Fibroblast of peridontal ligament (primary cell): Measurements from ENCODE around the gene SGCE.
A peak's percentile ranks its signal among the peaks of the same experiment; 100 is the strongest.

Experiments
- DNase-seq: peaks from one replicate; pipeline ENCODE4 v3.0.0-alpha.2; 2010; ENCODE audit errors: extremely low read depth

The SGCE gene

GRCh38 chr7:94567396-94567795 is 88.5 kb downstream of the SGCE start:
- no peak for DNase-seq

GRCh38 chr7:94565247-94565894 is 90.6 kb downstream of the SGCE start:
- DNase-seq: no peak

DNA sequence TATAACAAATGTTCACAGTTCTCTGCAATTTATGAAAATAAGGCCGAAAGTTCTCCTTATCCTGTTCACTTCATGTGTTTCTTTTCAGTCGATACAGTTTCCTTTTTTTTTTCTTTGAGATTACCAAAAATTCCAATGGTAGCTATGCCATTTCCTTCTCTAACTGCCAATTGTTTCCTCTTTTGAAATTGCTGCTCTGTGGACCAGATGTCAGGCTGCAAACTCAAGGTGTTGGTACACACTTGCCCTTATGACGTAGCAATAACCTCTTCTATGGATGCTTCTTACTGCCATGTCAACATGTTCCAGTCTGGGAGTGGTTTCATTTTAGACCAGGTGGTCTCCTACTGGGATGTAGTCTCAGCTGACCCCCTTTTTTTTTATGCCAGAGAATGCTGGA is 93.4 kb downstream of the SGCE start:
- peak; percentile 9 for DNase-seq

GRCh38 chr7:94561841-94562514 is 94.0 kb downstream of the SGCE start:
- peak; percentile 47 for DNase-seq

- DNase-seq: no peak
Observed at GRCh38 chr7:94559972-94560371, 96.0 kb downstream of the SGCE start.

DNA sequence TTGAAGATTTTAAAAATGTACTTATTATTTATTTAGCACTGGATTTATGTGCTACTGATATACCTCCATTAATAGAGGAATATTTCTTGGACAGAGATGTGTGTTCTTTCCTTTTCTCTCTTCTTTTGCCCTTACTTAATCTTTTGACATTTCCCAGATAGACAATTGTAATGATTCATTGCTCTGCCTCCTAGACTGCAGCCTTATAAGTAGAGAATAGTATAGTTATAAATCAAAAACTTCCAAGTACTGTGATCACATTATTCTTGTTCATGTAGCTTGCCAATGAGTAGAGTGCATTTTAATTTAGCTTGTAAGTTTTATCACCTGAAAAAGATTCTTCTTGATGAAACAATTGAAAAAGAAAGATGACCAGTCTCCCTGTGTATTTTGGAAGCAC is 98.7 kb downstream of the SGCE start:
- DNase-seq: no peak

DNA sequence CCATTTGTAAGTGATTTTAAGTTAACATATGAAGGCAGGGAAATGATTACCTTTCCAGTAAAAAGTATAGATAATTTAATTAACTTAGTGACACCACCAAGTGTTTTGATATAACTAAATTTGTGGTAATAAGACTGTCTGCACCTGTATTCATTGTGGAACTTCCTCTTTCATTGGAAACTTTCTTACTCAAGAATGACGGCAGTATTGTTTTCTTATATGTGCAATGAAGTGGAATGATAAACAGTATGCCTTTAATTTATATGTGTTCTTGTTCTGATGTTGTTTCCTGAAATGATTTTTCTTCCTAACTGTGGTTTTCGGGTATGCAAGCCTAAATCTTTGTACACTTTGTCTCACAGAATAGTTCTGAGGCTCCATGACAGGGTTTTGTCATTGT is 99.9 kb downstream of the SGCE start:
- no peak for DNase-seq

DNA sequence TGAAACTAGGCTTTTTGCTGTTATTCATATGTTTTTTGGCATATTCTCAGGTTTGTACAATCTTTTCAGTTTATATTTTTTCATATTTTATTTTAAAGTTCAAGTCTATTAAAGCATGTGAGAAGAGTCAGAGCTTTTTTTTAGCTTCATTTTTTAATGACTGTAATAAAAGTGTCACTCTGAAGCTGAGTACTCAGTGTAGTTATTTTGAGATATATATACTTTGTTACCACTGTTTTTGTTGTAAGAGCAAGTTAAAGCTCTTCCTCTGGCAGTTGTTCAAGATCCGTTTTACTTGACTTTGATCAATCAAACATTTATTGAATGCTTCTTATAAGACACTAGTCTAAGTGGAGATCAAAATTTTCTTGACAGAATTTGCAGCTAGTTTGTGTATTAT is 108.8 kb downstream of the SGCE start:
- DNase-seq: no peak

DNA sequence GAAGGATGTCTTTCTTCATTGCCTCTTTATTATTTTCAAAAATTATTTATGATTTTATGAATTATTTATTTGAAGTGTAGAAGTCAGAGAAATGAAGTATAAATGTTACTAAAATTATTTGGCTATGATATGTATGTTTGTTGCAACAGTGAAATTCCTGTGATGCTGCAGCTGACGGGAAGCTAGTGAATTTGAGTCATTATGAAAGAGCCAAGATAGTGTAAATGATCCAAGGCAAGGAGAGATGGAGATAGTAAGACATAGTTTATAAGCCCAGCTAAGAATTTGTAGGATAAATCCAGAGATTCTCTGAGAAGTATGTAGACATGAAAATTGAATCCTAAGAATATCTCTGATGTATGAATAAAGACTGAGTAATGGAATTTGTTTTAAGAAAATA is 115.5 kb downstream of the SGCE start:
- DNase-seq: peak; percentile 28
